IMR-90 (cell line): Measurements from ENCODE around the gene CALD1.

Experiments
- BHLHE40 ChIP-seq: fragments of 150-350 bp; IDR thresholded peaks from 2 replicates; pipeline ENCODE4 v1.6.1; 2016; ENCODE audit warnings: mild to moderate bottlenecking, low read depth, low read length
- CEBPB ChIP-seq: IDR thresholded peaks from 2 replicates; pipeline ENCODE4 v1.6.1; 2012; ENCODE audit warnings: low read depth, low read length, improper control_type of control experiment
- CHD1 ChIP-seq: IDR thresholded peaks from 2 replicates; pipeline ENCODE4 v1.6.1; 2012; ENCODE audit warnings: low read depth, low read length, improper control_type of control experiment
- MAZ ChIP-seq: IDR thresholded peaks from 2 replicates; pipeline ENCODE4 v1.6.1; 2012; ENCODE audit warnings: low read depth, mild to moderate bottlenecking, low read length, improper control_type of control experiment, moderate library complexity, borderline replicate concordance
- POLR2A ChIP-seq: IDR thresholded peaks from 2 replicates; pipeline ENCODE4 v1.6.1; 2012; ENCODE audit warnings: mild to moderate bottlenecking, low read depth, low read length
- RAD21 ChIP-seq: IDR thresholded peaks from 2 replicates; pipeline ENCODE4 v1.6.1; 2012; ENCODE audit warnings: low read length, improper control_type of control experiment
- SMC3 ChIP-seq: fragments of 150-350 bp; IDR thresholded peaks from 2 replicates; pipeline ENCODE4 v1.6.1; 2016; ENCODE audit warnings: low read depth, mild to moderate bottlenecking, antibody characterized with exemption, low read length, moderate library complexity
- TF ChIP-seq, protein P1 (sequence below): conservative IDR thresholded peaks from 2 replicates; pipeline ENCODE4 v1.5.1; 2012; ENCODE audit warnings: mild to moderate bottlenecking, low read depth, low read length, improper control_type of control experiment
- TF ChIP-seq, protein P2 (sequence below): fragments of 150-350 bp; IDR thresholded peaks from 2 replicates; pipeline ENCODE4 v1.6.1; 2016; ENCODE audit warnings: low read depth, mild to moderate bottlenecking, low read length, moderate library complexity, borderline replicate concordance
- TF ChIP-seq, protein P3 (sequence below): fragments of 150-350 bp; IDR thresholded peaks from 2 replicates; pipeline ENCODE4 v1.6.1; 2017; ENCODE audit warnings: mild to moderate bottlenecking, antibody characterized with exemption, low read length, low read depth

DNA sequence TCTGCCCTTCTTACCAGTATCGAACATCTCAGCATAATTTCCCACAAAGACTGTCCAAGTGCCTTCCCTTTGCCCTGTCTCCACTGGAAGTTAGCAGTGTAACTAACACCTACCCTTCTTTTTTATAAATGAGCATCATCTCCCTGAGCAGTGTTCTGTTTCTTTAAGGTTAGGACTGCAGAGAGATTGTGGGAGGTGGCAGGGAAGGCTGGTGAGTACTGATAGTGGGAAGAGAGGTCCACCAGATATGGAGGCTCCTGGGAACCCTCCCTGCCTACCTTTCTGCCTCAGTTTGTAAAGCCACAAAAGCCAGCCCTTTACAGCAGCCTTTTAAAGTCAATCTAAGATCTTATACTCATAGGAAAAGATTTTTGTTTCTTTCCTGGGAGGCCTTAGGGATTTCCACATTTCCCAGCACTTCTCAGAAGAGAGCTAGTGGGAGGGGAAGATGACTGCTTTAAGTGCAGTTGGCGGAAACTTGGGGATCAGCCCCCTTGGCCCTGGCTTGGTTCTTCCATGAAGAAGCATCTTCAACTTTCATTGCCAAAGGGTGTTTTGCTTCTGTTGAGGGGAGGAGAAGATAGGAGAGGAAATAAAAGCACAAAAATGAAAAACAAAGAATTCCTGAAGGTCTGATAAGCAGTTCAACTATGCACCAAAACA lies 36.6 kb upstream of the CALD1 start:
- TF ChIP-seq, protein P1, sequence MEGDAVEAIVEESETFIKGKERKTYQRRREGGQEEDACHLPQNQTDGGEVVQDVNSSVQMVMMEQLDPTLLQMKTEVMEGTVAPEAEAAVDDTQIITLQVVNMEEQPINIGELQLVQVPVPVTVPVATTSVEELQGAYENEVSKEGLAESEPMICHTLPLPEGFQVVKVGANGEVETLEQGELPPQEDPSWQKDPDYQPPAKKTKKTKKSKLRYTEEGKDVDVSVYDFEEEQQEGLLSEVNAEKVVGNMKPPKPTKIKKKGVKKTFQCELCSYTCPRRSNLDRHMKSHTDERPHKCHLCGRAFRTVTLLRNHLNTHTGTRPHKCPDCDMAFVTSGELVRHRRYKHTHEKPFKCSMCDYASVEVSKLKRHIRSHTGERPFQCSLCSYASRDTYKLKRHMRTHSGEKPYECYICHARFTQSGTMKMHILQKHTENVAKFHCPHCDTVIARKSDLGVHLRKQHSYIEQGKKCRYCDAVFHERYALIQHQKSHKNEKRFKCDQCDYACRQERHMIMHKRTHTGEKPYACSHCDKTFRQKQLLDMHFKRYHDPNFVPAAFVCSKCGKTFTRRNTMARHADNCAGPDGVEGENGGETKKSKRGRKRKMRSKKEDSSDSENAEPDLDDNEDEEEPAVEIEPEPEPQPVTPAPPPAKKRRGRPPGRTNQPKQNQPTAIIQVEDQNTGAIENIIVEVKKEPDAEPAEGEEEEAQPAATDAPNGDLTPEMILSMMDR, result no peak
- no peak for TF ChIP-seq POLR2A
- no peak for TF ChIP-seq CEBPB
- no peak for TF ChIP-seq CHD1
- no peak for TF ChIP-seq BHLHE40
- no peak for TF ChIP-seq RAD21
- TF ChIP-seq SMC3, result no peak
- TF ChIP-seq, protein P2, sequence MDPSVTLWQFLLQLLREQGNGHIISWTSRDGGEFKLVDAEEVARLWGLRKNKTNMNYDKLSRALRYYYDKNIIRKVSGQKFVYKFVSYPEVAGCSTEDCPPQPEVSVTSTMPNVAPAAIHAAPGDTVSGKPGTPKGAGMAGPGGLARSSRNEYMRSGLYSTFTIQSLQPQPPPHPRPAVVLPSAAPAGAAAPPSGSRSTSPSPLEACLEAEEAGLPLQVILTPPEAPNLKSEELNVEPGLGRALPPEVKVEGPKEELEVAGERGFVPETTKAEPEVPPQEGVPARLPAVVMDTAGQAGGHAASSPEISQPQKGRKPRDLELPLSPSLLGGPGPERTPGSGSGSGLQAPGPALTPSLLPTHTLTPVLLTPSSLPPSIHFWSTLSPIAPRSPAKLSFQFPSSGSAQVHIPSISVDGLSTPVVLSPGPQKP, result no peak
- TF ChIP-seq, protein P3, sequence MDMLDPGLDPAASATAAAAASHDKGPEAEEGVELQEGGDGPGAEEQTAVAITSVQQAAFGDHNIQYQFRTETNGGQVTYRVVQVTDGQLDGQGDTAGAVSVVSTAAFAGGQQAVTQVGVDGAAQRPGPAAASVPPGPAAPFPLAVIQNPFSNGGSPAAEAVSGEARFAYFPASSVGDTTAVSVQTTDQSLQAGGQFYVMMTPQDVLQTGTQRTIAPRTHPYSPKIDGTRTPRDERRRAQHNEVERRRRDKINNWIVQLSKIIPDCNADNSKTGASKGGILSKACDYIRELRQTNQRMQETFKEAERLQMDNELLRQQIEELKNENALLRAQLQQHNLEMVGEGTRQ, result no peak
- TF ChIP-seq MAZ, result no peak
